ENCODE measurements around the gene CCDC27.

DNA sequence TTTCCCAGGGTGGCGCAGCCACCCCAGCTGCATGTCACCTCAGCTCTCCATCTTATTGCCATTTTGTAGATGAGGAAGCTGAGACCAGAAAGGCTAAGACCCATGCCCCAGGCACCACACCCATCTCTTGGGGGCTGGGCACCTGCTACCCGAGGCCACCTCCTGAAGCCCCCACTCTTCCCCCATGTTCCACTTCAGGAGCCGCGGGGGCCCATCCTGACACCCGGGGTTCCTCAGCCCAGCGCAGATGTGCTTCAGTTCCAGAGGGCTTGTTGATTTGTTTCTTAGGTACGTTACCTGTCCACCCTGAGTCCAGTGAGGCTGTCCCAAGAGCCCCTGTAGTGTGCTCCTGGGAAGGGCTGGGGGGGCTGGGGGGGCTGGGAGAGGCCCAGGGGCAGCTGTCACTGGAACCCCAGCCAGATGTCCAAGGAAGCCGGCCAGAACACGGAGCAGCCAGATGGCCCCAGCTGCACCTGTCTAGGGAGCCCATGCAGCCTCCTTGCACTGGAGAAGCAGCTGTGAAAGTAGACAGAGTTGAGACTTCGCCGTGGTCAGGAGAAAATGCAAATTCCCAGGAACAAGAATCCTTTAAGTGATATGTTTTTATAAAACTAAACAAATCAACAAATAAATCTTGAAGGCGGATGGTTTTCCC, 17.1 kb upstream of the CCDC27 start:
- TF ChIP-seq POLR2A (IDR thresholded peaks at IDR 0.05), result no peak
- TF ChIP-seq, protein P1, sequence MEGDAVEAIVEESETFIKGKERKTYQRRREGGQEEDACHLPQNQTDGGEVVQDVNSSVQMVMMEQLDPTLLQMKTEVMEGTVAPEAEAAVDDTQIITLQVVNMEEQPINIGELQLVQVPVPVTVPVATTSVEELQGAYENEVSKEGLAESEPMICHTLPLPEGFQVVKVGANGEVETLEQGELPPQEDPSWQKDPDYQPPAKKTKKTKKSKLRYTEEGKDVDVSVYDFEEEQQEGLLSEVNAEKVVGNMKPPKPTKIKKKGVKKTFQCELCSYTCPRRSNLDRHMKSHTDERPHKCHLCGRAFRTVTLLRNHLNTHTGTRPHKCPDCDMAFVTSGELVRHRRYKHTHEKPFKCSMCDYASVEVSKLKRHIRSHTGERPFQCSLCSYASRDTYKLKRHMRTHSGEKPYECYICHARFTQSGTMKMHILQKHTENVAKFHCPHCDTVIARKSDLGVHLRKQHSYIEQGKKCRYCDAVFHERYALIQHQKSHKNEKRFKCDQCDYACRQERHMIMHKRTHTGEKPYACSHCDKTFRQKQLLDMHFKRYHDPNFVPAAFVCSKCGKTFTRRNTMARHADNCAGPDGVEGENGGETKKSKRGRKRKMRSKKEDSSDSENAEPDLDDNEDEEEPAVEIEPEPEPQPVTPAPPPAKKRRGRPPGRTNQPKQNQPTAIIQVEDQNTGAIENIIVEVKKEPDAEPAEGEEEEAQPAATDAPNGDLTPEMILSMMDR (IDR thresholded peaks at IDR 0.05), result no peak
- no peak for TF ChIP-seq EP300 (IDR thresholded peaks at IDR 0.05)

Data from sigmoid colon (tissue), 4 donors.